HT-29 (cell line): ENCODE results near the gene TTLL9. TPM values are rescaled to one million over a fixed set of nuclear protein-coding genes. Genes with fewer than 3 reads are reported as not detected.

Experiments
- DNase-seq: peaks from one replicate; pipeline ENCODE4 v3.0.0-alpha.2; 2015; ENCODE audit warnings: low spot score
- small RNA-seq: library from RNA; depleted of rRNA; stranded (forward); fragments of <200 nt; gene quantifications from one replicate; pipeline ENCODE3, GENCODE V24; 2014
- total RNA-seq: library from RNA; depleted of rRNA; stranded (reverse); fragments of >200 nt; shearing (Covaris generic); gene quantifications from 2 replicates; pipeline ENCODE4 v1.2.3, GENCODE V29; 2014; rRNA removed

Gene TTLL9
- total RNA-seq, 1 experiment from 2014 or later, result 0.05 TPM

DNA sequence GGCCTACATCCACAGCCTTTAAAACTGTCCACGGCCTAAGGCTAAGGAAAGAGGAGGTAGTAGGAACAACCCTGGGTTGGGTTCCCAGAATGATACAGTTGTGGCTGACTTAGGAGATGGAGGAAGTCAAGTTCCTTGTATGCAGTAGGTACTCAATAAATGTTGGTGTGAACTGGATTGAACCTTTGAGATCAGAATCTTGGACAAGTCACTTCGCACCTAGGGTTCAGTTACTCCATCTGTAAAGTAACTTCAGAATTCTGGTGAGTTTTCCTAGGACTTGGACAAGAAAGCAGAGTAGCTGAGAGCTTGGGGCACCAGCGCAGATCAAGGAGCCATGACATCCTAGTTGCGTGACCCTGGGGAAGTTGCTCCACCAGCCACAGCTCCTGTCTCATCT, 106.6 kb downstream of the TTLL9 start:
- no peak for DNase-seq

DNA sequence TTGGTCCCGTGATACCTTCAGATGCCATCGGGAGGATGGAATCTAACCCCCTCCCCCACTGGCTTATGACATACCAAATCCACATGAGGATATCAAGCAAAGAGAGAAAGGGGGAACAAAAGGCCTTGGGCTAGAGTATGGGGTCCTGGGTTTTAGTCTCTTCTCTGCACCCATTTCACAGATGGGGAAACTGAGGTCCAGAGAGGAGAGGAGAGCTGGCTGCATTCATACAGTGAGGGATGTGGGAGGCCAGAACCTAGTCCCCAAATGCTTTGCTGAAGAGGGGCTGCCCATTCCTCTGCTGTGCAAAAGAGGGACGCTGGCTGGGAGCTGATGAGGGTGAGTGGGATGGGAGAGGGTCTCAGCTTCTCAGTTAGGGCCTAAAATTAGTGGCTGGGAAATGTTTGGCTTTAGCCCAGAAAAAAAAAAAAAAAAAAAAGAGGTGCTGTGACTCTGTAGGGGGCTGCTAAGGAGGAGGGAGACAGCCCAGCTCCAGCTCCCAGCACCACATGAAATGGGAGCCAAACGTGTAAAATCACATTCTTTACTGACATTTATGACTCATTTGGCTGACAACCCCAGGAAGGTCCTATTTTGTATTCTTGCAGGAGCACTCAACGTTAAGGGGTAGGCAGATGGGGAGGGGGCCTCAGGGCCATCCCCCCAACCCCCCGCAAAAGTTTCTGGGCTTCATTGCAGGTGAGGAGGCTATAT, 109.4 kb downstream of the TTLL9 start:
- no peak for DNase-seq

DNA sequence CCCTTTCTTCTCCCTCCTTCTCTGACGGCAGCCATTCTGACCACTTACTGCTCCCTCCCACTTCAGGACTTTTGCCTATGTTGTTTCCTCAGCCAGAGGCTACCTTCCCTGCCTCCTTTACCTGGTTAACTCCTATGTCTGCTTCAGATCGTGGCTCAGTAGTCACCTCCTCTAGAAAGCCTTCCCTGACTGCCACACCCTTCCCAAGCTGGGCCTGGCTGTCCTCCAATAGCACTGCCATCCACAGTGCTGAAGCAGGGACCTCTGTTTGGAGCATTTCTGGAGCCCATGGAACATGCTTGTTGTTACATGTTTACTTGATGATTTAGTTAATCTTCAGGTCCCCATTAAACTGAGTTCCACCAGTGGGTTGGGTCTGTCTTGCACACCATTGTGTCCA, 111.3 kb downstream of the TTLL9 start:
- no peak for DNase-seq

DNA sequence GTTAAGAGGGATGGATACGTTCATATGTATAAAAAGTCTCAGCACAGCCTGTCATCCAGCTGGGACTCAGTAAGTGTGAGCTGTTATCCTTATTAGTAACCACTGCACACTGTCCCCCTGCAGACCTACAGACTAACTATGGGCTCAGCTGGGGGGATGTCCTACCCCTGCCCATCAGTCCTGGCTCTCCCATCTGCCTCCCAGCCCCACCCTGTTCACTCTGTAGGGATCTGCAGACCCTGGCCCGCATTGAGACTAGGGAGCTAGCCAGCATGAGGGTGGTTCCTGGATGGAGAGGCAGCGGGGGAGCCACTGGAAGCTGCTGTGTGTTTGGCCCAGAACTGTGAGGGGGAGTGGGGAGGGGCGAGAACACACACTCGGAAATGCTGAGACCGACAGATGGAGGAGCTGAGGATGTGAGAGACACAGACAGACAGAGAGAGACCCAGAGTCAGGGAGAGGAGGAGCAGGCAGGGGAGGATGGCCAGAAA, 114.6 kb downstream of the TTLL9 start:
- DNase-seq, result no peak

DNA sequence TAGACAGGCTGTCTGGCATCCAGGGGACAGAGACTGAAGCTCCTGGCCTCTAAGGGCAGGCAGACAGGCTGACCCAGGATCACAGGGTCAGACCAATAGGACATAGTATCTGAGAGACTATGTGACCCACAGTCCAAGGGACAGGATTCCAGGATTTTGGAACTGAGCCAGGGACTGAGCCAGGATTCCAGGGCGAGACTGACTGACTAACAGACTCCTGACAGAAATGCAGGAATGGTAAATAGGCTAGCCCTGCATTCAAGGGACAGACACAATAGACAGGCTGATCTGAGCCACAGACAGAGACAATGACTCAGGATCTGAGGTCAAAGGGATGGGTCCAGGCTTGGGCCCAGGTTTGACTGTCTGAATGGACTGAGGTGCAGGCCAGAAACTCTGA, 117.3 kb downstream of the TTLL9 start:
- peak; percentile 24 for DNase-seq

DNA sequence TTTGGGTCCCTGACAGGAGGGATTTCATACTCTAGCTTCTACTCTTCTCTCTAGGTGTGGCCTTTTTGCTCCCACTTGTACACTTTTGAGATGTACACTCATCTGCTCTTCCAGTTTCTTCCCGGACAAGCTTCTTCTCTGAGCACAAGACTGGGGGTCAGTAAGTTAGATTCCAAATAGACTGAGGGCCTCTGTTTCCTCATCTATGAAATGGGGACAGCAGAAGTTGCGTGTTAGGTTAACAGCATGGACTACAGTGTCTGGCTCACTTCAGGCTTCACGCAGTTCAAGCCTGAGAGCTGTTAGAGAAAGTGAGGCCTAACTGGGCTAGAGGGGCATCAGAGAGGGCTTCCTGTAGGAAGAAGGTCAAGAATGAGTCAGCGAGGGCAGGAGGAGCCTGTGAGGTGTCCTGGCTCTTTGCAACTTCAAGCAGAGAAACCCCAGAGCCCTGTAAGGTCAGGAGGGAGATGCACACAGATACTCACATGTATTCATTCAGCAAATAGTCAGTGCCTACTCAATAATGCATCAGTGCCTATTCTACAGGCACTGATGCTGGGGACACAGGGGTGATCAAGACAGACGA, 118.1 kb downstream of the TTLL9 start:
- DNase-seq, result no peak

DNA sequence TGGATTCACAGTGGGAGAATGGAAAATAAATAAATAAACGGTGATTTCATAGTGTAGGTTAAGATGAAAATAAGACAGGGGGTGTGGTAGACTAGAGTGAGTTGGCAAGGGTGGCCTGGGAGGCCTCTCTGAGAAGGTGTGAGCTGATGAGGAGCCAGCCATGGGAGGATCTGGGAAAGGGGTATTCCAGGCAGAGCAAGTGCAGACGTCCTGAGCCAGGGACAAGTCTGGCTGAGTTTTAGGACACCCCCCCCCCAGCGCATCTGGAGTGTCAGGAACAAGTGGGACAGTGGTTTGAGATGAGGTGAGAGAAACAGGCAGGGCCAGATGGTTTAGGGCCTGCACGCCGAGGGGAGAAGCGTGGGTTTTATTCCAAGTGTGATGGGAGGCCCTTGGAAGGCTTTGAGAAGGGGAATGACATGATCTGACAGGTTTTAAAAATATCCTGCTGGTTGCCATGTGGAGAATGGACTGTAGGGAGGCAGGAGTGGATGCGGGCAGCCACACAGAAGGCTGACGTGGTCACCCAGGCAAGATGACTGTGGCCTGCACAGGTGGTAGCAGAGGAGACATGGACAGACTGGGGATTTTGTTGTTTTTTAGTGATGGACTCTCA, 118.7 kb downstream of the TTLL9 start:
- DNase-seq, result no peak

DNA sequence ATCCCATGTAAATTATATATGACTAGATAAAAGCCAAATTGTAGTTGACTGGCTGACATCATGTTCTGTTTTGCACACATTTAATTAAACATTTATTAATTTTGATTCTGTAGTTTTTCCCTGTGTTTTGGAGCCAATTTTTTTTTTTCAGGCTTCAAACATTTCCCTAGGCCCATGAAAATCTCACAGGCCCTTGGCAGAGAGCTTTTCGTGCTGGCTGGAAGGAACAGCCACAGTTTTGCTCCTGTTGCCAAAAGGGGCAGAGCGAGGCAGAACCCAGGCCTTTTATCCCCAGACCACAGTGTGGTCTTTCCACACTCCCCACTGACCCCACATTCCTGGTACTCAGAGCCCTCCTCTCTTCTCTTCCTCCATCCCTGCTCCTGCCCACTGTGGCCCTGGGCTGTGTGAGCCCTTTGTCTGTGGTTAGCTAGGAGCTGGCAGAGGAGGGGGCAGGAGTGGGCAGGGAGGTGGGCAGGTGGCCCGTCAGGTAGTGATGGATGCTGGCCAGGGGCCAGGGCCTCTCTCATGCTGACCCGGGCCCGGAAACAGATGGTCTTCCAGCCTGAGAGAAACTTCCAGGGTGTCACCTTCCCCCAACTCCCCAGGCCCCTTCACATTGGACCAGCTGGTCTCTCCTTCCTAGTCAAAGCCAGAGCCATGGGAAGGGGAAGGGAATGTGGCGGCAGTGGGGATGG, 120.4 kb downstream of the TTLL9 start:
- DNase-seq, result no peak

DNA sequence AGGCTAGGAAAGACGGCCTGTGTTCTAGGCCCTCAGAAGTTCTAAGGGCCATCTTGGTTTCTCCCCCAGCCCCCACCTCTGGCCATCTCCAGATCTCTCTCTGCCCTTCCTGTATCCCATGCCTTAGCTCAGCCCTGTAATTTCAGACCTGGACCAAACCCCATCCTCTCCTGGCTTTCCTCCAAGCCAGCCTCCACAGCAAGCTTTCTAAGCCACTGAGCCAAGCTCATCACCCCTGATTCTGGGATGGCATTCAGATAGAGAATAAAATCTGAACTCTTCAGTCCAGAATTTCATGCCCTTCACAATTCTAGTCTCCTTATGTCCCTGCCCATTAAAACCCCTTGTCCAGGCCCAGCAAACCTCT, 120.9 kb downstream of the TTLL9 start:
- no peak for DNase-seq

DNA sequence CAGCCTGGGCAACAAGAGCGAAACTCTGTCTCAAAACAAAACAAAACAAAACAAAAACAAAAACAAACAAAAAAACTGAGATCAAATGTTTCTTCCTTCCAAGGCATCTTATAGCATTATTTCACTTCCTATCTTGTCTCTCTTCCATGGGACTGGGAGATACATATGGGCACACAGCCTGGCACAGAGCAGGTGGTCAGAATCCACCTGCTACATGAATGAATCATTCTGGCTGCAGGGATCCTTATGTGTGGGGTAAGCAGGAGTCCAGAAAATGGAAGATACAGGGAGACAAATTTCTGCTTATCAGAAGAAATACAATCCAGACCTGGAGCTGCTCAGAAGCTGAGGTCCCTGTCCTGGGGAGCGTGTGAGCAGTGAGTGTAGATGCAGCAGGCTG, 121.7 kb downstream of the TTLL9 start:
- no peak for DNase-seq

Small RNAs within 50 kb of the gene (small RNA-seq; reads per million reads assigned to genes)
- gene RNU1-94P, result not detected

Other genes starting within 250 kb of the TTLL9 start
- gene COX4I2, start 232.7 kb upstream of the TTLL9 start, total RNA-seq, result not detected in 2 replicates
- 324 and 325 TPM in 2 replicates for gene BCL2L1, start 147.8 kb upstream of the TTLL9 start, total RNA-seq
- gene TPX2, start 131.3 kb upstream of the TTLL9 start, total RNA-seq, result 94.4 and 101 TPM in 2 replicates
- gene MYLK2, start 51.3 kb upstream of the TTLL9 start, total RNA-seq, result 0.37 and 0.41 TPM in 2 replicates
- gene FOXS1, start 25.0 kb upstream of the TTLL9 start, total RNA-seq, result not detected in 2 replicates
- gene DUSP15, start 107 bp upstream of the TTLL9 start, total RNA-seq, result not detected in 2 replicates
- gene PDRG1, start 81.4 kb downstream of the TTLL9 start, total RNA-seq, result 10.7 and 13.3 TPM in 2 replicates
- not detected in 2 replicates for gene XKR7, start 97.5 kb downstream of the TTLL9 start, total RNA-seq
- gene CCM2L, start 139.8 kb downstream of the TTLL9 start, total RNA-seq, result 0.13 TPM in 1 of 2 replicates, not detected in the other
- not detected in 2 replicates for gene HCK, start 181.6 kb downstream of the TTLL9 start, total RNA-seq
- 39.9 and 45.9 TPM in 2 replicates for gene TM9SF4, start 239.1 kb downstream of the TTLL9 start, total RNA-seq